Measurements from ENCODE around the gene ASAP2. TPM values are rescaled to one million over a fixed set of nuclear protein-coding genes. Genes with fewer than 3 reads are reported as not detected.

The ASAP2 gene
- total and polyA plus RNA-seq, 9 of the 15 experiments (the other 6 are each of a cell fraction or from before 2014, with no cell fraction given) = 0.06 to 4.3 (median 3.1) TPM

DNA sequence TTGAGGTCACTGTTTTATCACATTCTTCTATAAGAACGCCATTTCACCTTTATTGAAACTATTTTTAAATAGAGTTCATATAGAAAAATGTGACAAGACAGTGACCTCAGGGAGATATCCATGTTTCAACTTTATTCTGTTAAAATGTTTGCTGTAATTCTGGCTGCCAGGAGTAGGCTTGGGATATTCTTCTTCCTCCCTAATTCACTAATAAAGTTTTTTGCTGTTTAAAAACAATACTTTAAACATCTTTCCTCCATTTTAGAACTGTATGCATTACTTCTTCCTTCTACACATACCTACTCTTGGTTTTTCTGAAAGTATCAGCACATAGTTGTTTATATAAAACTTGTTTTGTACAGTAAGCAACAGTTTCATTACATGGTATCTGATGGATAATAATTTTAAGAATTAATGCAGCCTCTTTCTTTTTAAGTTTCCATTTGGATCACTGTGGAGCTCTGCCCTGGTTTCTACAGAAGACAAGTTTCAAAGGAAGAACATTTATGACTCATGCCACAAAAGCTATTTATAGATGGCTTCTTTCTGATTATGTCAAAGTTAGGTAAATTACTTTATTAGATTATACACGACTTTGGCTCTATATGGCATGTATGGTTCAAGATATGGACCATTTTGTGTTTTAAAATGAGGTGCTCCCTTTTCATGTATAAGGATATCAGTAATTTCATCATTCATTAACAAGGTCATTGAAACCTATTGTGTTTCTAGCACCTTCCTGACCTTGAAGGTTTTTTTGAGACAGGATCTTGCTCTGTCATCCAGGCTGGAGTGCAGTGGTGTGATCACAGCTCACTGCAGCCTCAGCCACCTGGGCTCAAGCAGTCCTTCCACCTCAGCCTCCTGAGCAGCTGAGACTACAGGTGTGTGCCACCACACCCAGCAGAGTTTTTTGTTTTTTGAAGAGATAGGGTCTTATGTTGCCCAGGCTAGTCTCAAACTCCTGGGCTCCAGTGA is 224.0 kb downstream of the ASAP2 start (continued):
- TF ChIP-seq, protein P1, sequence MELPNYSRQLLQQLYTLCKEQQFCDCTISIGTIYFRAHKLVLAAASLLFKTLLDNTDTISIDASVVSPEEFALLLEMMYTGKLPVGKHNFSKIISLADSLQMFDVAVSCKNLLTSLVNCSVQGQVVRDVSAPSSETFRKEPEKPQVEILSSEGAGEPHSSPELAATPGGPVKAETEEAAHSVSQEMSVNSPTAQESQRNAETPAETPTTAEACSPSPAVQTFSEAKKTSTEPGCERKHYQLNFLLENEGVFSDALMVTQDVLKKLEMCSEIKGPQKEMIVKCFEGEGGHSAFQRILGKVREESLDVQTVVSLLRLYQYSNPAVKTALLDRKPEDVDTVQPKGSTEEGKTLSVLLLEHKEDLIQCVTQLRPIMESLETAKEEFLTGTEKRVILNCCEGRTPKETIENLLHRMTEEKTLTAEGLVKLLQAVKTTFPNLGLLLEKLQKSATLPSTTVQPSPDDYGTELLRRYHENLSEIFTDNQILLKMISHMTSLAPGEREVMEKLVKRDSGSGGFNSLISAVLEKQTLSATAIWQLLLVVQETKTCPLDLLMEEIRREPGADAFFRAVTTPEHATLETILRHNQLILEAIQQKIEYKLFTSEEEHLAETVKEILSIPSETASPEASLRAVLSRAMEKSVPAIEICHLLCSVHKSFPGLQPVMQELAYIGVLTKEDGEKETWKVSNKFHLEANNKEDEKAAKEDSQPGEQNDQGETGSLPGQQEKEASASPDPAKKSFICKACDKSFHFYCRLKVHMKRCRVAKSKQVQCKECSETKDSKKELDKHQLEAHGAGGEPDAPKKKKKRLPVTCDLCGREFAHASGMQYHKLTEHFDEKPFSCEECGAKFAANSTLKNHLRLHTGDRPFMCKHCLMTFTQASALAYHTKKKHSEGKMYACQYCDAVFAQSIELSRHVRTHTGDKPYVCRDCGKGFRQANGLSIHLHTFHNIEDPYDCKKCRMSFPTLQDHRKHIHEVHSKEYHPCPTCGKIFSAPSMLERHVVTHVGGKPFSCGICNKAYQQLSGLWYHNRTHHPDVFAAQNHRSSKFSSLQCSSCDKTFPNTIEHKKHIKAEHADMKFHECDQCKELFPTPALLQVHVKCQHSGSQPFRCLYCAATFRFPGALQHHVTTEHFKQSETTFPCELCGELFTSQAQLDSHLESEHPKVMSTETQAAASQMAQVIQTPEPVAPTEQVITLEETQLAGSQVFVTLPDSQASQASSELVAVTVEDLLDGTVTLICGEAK (IDR thresholded peaks at IDR 0.05) = peak; percentile 82
- TF ChIP-seq, protein P1 (CRISPR knock-in tag; IDR thresholded peaks at IDR 0.05) = peak; percentile 57; the same call in 1 of the 2 replicates
- no peak for TF ChIP-seq RBM22 (IDR thresholded peaks at IDR 0.05; ENCODE audit: low read depth, low read length, poor library complexity, severe bottlenecking)
- TF ChIP-seq JUND (IDR thresholded peaks at IDR 0.05; ENCODE audit: borderline replicate concordance, low read depth, low read length) = no peak
- TF ChIP-seq JUND (tag; IDR thresholded peaks at IDR 0.05; ENCODE audit: borderline replicate concordance, low read depth, low read length) = 0 out of 3 replicates have a peak, but pooled peaks have one; percentile 39
- TF ChIP-seq RFX1 (IDR thresholded peaks at IDR 0.05) = no peak
- no peak for TF ChIP-seq ZKSCAN1 (IDR thresholded peaks at IDR 0.05; ENCODE audit: low read depth, low read length)
